GM12878 (cell line): ENCODE measurements around the gene C1QTNF8. TPM values are rescaled to one million over a fixed set of nuclear protein-coding genes. Genes with fewer than 3 reads are reported as not detected.

Experiments
- ATAC-seq: fragments of 200-7000 bp; cut with Tn5 transposase; 3 replicates; pipeline ENCODE4 v1.9.1; 2020; ENCODE audit warnings: mild to moderate bottlenecking, moderate library complexity
- BruUV-seq: library from RNA; stranded (reverse); fragments of 400-500 nt; replicated peaks from 2 replicates; lab custom pipeline; 2021; lab: Mats Ljungman, UMichigan
- CTCF ChIA-PET: fragments of 300-600 bp; sonication (Branson Sonifier 250); formaldehyde crosslinking; extraction: SDS; loops from one replicate; lab custom pipeline; 2021; ENCODE audit warnings: inconsistent platforms; lab: Yijun Ruan, JAX
- POLR2A ChIA-PET: fragments of 350-600 bp; formaldehyde crosslinking; extraction: SDS; loops from one replicate; lab custom pipeline; 2021; ENCODE audit warnings: inconsistent platforms; lab: Charles Lee
- RAD21 ChIA-PET: fragments of 300-600 bp; sonication (Branson Sonifier 250); formaldehyde crosslinking; loops from one replicate; lab custom pipeline; 2023; ENCODE audit warnings: antibody characterized with exemption; ENCODE audit not compliant: unreplicated experiment; lab: Charles Lee
- SMC1A ChIA-PET: fragments of 300-600 bp; sonication (Branson Sonifier 250); formaldehyde crosslinking; loops from one replicate; lab custom pipeline; 2023; ENCODE audit not compliant: unreplicated experiment, uncharacterized antibody; lab: Charles Lee
- DNase-seq: peaks from one replicate; pipeline ENCODE4 v3.0.0-alpha.2; 2011; ENCODE audit warnings: low read depth, low spot score
- FAIRE-seq: peaks from 3 replicates; lab custom pipeline; 2011; peaks lifted over from hg19 to GRCh38; lab: Jason Lieb, UNC
- H2AFZ ChIP-seq: 2 replicates; pipeline ENCODE4 v1.6.0; 2011; ENCODE audit warnings: low read depth, low read length, control low read depth; ENCODE audit not compliant: control insufficient read depth
- H3K27ac ChIP-seq: 2 replicates; pipeline ENCODE4 v1.5.1; 2011; ENCODE audit warnings: control low read depth; ENCODE audit not compliant: control insufficient read depth, insufficient read depth
- H3K27me3 ChIP-seq, 2 experiments: replicated peaks in 1 of 2; 2 replicates each; pipeline versions ENCODE4 v1.6.0 to v1.6.1; 2011; ENCODE audit warnings: low read length in 1 of 2; ENCODE audit not compliant: control insufficient read depth in 2 of 2, insufficient read depth in 2 of 2
- H3K36me3 ChIP-seq, 2 experiments: 2 replicates each; pipeline ENCODE4 v1.5.1; 2011; ENCODE audit warnings: low read length in 1 of 2; ENCODE audit not compliant: control insufficient read depth in 2 of 2, insufficient read depth in 2 of 2
- H3K4me1 ChIP-seq: 2 replicates; pipeline ENCODE4 v1.6.1; 2011; ENCODE audit warnings: mild to moderate bottlenecking, low read length, moderate library complexity, mixed read lengths; ENCODE audit not compliant: control insufficient read depth, insufficient read depth
- H3K4me2 ChIP-seq: 2 replicates; pipeline ENCODE4 v1.6.0; 2011; ENCODE audit warnings: control low read depth; ENCODE audit not compliant: control insufficient read depth, insufficient read depth
- H3K4me3 ChIP-seq: fragments of 200-600 bp; sonication (generic); 2 replicates; pipeline ENCODE4 v1.5.1; 2016
- H3K79me2 ChIP-seq: 2 replicates; pipeline ENCODE4 v1.6.0; 2011; ENCODE audit warnings: low read length; ENCODE audit not compliant: control insufficient read depth, insufficient read depth
- H3K9ac ChIP-seq: 2 replicates; pipeline ENCODE4 v1.8.0; 2011; ENCODE audit warnings: low read length, control low read depth, mixed read lengths; ENCODE audit not compliant: control insufficient read depth, insufficient read depth
- H3K9me3 ChIP-seq: replicated peaks from 3 replicates; pipeline ENCODE4 v1.5.1; 2011; ENCODE audit warnings: mild to moderate bottlenecking, low read length; ENCODE audit not compliant: control insufficient read depth, insufficient read depth
- H4K20me1 ChIP-seq: 2 replicates; pipeline ENCODE4 v1.6.0; 2011; ENCODE audit not compliant: control insufficient read depth, insufficient read depth
- ATF7 ChIP-seq: fragments of 450-650 bp; IDR thresholded peaks from 2 replicates; pipeline ENCODE4 v1.6.1; 2016; ENCODE audit warnings: low read depth, mild to moderate bottlenecking
- BHLHE40 ChIP-seq, 2 experiments: fragments of 450-650 bp in 1 of 2; IDR thresholded peaks; 2 replicates each; pipeline ENCODE4 v1.6.1; 2011 to 2017; ENCODE audit warnings: low read depth in 2 of 2, borderline replicate concordance in 1 of 2, improper control_type of control experiment in 1 of 2, low read length in 1 of 2, mild to moderate bottlenecking in 1 of 2
- MYB ChIP-seq: fragments of 150-350 bp; IDR thresholded peaks from 2 replicates; pipeline ENCODE4 v1.6.1; 2014; ENCODE audit warnings: mild to moderate bottlenecking, low read depth, low read length, borderline replicate concordance
- RBBP5 ChIP-seq: fragments of 200-600 bp; sonication (generic); conservative IDR thresholded peaks from 2 replicates; pipeline ENCODE4 v1.6.1; 2016
- RELA ChIP-seq: fragments of 450-650 bp; IDR thresholded peaks from 2 replicates; pipeline ENCODE4 v1.8.0; 2014; ENCODE audit warnings: borderline replicate concordance; ENCODE audit not compliant: partially characterized antibody
- SMC3 ChIP-seq: IDR thresholded peaks from 2 replicates; pipeline ENCODE4 v1.6.1; 2011; ENCODE audit warnings: low read length, improper control_type of control experiment, borderline replicate concordance
- SP1 ChIP-seq: IDR thresholded peaks from one replicate; pipeline ENCODE4 v1.6.1; 2011; ENCODE audit warnings: low read depth, low read length
- ZNF274 ChIP-seq: IDR thresholded peaks from one replicate; pipeline ENCODE4 v1.8.0; 2011; ENCODE audit not compliant: insufficient read length, insufficient read depth
- ZNF622 ChIP-seq: fragments of 450-650 bp; IDR thresholded peaks from 2 replicates; pipeline ENCODE4 v1.6.1; 2017; ENCODE audit warnings: mild to moderate bottlenecking, inconsistent platforms
- WGBS: methylation state at CpG from one replicate; pipeline ENCODE4 v1.1.6; 2016; ENCODE audit warnings: low lambda C conversion rate; ENCODE audit not compliant: insufficient replicate concordance, insufficient coverage; ENCODE audit errors: missing lambda C conversion rate; 5-methylcytosine and 5-hydroxymethylcytosine counted together
- in situ Hi-C: fragments of 300-500 bp; cut with MboI; formaldehyde crosslinking; loops from 9 replicates; pipeline ENCODE4 v1.14.3; 2018; ENCODE audit warnings: mixed read lengths
- intact Hi-C: fragments of 100-400 bp; cut with micrococcal nuclease; formaldehyde crosslinking; loops from one replicate; pipeline ENCODE4 v1.14.2; 2022; ENCODE audit not compliant: unreplicated experiment
- polyA plus RNA-seq, 11 experiments: library from polyadenylated mRNA; depleted of rRNA in 4 of 11; unstranded in 6 of 11; stranded (reverse) in 5 of 11; fragments of >200 nt; fragmentation: Nextera tagmentation in 4 of 11; fragmentation: Illumina TruSeq in 1 of 11; extraction: Ambion mirVana in 4 of 11; extraction: Trizol in 1 of 11; gene quantifications; 1 replicate in 1 of 11; 2 replicates in 10 of 11; pipeline versions ENCODE4 v1.2.1 to v1.2.3, GENCODE V29; 2011 to 2016; ENCODE audit warnings: inconsistent platforms in 2 of 11, missing spikeins in 2 of 11, low read depth in 1 of 11
- total RNA-seq, 4 experiments: library from RNA; depleted of rRNA in 3 of 4; stranded (reverse); fragments of >200 nt in 3 of 4; fragmentation: Illumina TruSeq in 1 of 4; extraction: Trizol in 1 of 4; gene quantifications; 2 replicates each; pipeline versions ENCODE4 v1.2.1 to v1.2.3, GENCODE V29; 2013 to 2021
- TF ChIP-seq, protein P1 (sequence below): fragments of 450-650 bp; IDR thresholded peaks from 2 replicates; pipeline ENCODE4 v1.6.1; 2014; ENCODE audit warnings: mild to moderate bottlenecking
- TF ChIP-seq, protein P2 (sequence below): IDR thresholded peaks from 2 replicates; pipeline ENCODE4 v1.6.1; 2011; ENCODE audit warnings: low read depth, mild to moderate bottlenecking, low read length, moderate library complexity, borderline replicate concordance; ENCODE audit errors: extremely low read depth
- TF ChIP-seq, protein P3 (sequence below): fragments of 450-650 bp; IDR thresholded peaks from 2 replicates; pipeline ENCODE4 v1.6.1; 2016; ENCODE audit warnings: mild to moderate bottlenecking
- TF ChIP-seq, protein P4 (sequence below): fragments of 450-650 bp; IDR thresholded peaks from 2 replicates; pipeline ENCODE4 v1.6.1; 2018; ENCODE audit warnings: mild to moderate bottlenecking, low read depth, moderate library complexity; ENCODE audit not compliant: partially characterized antibody

C1QTNF8 gene
- total and polyA plus RNA-seq, 10 of the 15 experiments (the other 5 are each of a cell fraction or from before 2014, with no cell fraction given): not detected

DNA sequence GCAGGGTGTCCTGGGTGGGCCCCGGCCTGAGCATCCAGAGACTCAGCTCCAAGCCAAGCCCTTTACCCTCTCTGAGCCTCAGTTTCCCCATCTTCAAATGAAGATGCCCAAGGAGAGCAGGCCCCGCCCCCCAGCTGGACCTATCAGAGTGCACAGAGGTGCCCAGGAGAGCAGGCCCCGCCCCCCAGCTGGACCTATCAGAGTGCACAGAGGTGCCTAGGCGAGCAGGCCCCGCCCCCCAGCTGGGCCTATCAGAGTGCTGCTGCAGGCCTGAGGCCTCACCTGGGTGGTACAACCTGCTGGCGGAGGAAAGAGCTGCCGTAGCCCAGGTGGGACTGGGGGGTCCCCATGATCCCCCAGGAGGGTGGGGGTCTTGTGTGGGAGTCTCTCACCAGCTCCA, 26.9 kb downstream of the C1QTNF8 start:
- POLR2A ChIA-PET: no interaction called here
- CTCF ChIA-PET: no interaction called here

DNA sequence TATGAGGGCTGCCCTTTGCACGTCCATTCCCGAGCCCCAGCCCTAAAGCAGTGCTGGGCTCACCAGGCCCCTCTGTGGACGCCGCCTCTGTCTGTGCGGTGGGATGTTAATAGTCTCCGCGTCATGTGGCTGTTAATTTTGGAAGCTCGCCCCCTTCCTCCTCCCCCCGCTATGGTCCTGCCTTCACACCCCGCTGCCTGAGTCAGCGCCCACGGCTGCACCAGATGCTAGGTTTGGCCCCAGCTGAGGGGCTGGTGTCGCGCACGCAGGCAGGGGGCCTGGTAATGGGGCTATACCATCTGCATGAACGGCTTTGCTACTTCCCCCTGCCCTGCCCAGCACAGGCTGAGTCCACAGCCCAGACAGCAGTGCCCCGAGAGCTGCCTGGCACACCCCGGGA, 27.6 kb downstream of the C1QTNF8 start:
- DNase-seq: no peak
- ChIA-PET CTCF (no interaction called here), SMC1A (no interaction called here), POLR2A (no interaction called here), RAD21 (no interaction called here)
- Histone ChIP-seq H3K4me1 (no peaks in the 10 kb centered on the region), H3K27me3 (no peaks in the 10 kb centered on the region), H2AFZ (no peak overlapping the region), H3K9ac (no peak overlapping the region), H3K9me3 (no peaks in the 10 kb centered on the region), H3K79me2 (no peaks in the 10 kb centered on the region), H3K27ac (no peak overlapping the region), H3K36me3 (no peaks in the 10 kb centered on the region), H4K20me1 (no peaks in the 10 kb centered on the region), H3K4me2 (no peak overlapping the region), H3K4me3 (no peak overlapping the region)
- WGBS: 40% methylated on average over 18 of the region's 18 CpGs
- ATAC-seq: no peak
- FAIRE-seq: no peak
- intact Hi-C loops: no loop called here
- in situ Hi-C loops: loop anchor here (10.0 kb wide), 1 partner anchor 56 kb away; no protein-coding TSS in a partner anchor
- no TSS peak for BruUV-seq
- TF ChIP-seq ZNF274 (no peak), RBBP5 (no peak), BHLHE40 (IDR thresholded peaks at IDR 0.05; ENCODE audit: borderline replicate concordance in 1 of 2, low read depth in 2 of 2, low read length in 1 of 2) (no peak), MYB (no peak), ZNF622 (no peak), SP1 (no peak)
- TF ChIP-seq, protein P1, sequence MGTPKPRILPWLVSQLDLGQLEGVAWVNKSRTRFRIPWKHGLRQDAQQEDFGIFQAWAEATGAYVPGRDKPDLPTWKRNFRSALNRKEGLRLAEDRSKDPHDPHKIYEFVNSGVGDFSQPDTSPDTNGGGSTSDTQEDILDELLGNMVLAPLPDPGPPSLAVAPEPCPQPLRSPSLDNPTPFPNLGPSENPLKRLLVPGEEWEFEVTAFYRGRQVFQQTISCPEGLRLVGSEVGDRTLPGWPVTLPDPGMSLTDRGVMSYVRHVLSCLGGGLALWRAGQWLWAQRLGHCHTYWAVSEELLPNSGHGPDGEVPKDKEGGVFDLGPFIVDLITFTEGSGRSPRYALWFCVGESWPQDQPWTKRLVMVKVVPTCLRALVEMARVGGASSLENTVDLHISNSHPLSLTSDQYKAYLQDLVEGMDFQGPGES: no peak
- TF ChIP-seq, protein P2, sequence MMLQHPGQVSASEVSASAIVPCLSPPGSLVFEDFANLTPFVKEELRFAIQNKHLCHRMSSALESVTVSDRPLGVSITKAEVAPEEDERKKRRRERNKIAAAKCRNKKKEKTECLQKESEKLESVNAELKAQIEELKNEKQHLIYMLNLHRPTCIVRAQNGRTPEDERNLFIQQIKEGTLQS: no peak
- TF ChIP-seq, protein P3, sequence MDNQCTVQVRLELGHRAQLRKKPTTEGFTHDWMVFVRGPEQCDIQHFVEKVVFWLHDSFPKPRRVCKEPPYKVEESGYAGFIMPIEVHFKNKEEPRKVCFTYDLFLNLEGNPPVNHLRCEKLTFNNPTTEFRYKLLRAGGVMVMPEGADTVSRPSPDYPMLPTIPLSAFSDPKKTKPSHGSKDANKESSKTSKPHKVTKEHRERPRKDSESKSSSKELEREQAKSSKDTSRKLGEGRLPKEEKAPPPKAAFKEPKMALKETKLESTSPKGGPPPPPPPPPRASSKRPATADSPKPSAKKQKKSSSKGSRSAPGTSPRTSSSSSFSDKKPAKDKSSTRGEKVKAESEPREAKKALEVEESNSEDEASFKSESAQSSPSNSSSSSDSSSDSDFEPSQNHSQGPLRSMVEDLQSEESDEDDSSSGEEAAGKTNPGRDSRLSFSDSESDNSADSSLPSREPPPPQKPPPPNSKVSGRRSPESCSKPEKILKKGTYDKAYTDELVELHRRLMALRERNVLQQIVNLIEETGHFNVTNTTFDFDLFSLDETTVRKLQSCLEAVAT: no peak

More for the DNA sequence above, 26.9 kb downstream of the C1QTNF8 start:
- H3K27me3 ChIP-seq: no peaks in the 10 kb centered on the region
- WGBS: 45% methylated on average over 6 of the region's 7 CpGs
- in situ Hi-C loops: loop anchor here (10.0 kb wide), 1 partner anchor 56 kb away; no protein-coding TSS in a partner anchor
- RAD21 ChIA-PET: no interaction called here
- H3K4me2 ChIP-seq: no peak overlapping the region
- H3K9ac ChIP-seq: no peak overlapping the region
- H3K79me2 ChIP-seq: no peaks in the 10 kb centered on the region
- DNase-seq (no peak), ATAC-seq (no peak), FAIRE-seq (no peak)
- intact Hi-C loops: no loop called here
- no peaks in the 10 kb centered on the region for H3K36me3 ChIP-seq
- SMC1A ChIA-PET: no interaction called here
- no peaks in the 10 kb centered on the region for H3K4me1 ChIP-seq
- H3K4me3 ChIP-seq: no peak overlapping the region
- no peak for TF ChIP-seq ATF7
- TF ChIP-seq SMC3: no peak
- TF ChIP-seq, protein P4, sequence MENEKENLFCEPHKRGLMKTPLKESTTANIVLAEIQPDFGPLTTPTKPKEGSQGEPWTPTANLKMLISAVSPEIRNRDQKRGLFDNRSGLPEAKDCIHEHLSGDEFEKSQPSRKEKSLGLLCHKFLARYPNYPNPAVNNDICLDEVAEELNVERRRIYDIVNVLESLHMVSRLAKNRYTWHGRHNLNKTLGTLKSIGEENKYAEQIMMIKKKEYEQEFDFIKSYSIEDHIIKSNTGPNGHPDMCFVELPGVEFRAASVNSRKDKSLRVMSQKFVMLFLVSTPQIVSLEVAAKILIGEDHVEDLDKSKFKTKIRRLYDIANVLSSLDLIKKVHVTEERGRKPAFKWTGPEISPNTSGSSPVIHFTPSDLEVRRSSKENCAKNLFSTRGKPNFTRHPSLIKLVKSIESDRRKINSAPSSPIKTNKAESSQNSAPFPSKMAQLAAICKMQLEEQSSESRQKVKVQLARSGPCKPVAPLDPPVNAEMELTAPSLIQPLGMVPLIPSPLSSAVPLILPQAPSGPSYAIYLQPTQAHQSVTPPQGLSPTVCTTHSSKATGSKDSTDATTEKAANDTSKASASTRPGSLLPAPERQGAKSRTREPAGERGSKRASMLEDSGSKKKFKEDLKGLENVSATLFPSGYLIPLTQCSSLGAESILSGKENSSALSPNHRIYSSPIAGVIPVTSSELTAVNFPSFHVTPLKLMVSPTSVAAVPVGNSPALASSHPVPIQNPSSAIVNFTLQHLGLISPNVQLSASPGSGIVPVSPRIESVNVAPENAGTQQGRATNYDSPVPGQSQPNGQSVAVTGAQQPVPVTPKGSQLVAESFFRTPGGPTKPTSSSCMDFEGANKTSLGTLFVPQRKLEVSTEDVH: no peak
- TF ChIP-seq RELA: no peak
- H3K9me3 ChIP-seq: no peaks in the 10 kb centered on the region
- H3K27ac ChIP-seq: no peak overlapping the region
- no TSS peak for BruUV-seq
- no peaks in the 10 kb centered on the region for H4K20me1 ChIP-seq
- H2AFZ ChIP-seq: no peak overlapping the region
